LoVo (cell line): ENCODE results near the gene AK5.

Experiments
- DNase-seq: peaks from one replicate; pipeline ENCODE4 v3.0.0-alpha.2; 2016; ENCODE audit warnings: low spot score

The AK5 gene

GRCh38 chr1:77594366-77595112, 312.7 kb downstream of the AK5 start:
- DNase-seq, result no peak

- DNase-seq, result no peak
These were observed 315.5 kb downstream of the AK5 start for GRCh38 chr1:77597310-77597709.

- DNase-seq, result peak; percentile 22
These were observed 323.6 kb downstream of the AK5 start for GRCh38 chr1:77605246-77606026.

GRCh38 chr1:77608893-77609292, 327.1 kb downstream of the AK5 start:
- no peak for DNase-seq
